HG03280 (cell line): Measurements from ENCODE around the gene SSBP4.
"Not testable (repeated sequence)": the region's sequence is repeated elsewhere in the genome, so short reads cannot be mapped to it uniquely, and the experiment has no call there.

ENCODE experiments used
- ATAC-seq: cut with Tn5 transposase; IDR thresholded peaks from one replicate; pipeline ENCODE4 v1.9.1; 2021; ENCODE audit warnings: mild to moderate bottlenecking, moderate library complexity; ENCODE audit not compliant: unreplicated experiment

Gene SSBP4

DNA sequence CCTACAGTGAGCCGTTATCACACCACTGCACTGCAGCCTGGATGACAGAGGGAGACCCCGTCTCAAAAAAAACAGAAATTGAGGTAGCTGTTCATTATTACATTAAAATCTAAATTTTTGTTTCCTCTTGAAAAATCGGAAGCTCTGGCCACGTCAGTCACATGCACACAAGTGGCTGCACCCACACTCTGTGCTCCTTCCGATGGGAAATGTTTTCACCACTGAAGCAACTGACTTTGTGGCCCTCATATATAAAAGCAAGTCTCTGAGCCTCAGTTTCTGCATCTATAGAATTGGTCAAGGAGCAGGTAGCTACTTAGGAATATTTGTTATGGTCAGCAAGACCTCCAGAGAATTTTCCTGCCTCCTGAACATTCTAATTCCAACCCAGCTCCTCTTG is 26.3 kb upstream of the SSBP4 start:
- ATAC-seq, result no peak

GRCh38 chr19:18393836-18394235 is 25.4 kb upstream of the SSBP4 start:
- ATAC-seq, result no peak

- ATAC-seq, result no peak
These were observed 22.5 kb upstream of the SSBP4 start for GRCh38 chr19:18396471-18397241.

DNA sequence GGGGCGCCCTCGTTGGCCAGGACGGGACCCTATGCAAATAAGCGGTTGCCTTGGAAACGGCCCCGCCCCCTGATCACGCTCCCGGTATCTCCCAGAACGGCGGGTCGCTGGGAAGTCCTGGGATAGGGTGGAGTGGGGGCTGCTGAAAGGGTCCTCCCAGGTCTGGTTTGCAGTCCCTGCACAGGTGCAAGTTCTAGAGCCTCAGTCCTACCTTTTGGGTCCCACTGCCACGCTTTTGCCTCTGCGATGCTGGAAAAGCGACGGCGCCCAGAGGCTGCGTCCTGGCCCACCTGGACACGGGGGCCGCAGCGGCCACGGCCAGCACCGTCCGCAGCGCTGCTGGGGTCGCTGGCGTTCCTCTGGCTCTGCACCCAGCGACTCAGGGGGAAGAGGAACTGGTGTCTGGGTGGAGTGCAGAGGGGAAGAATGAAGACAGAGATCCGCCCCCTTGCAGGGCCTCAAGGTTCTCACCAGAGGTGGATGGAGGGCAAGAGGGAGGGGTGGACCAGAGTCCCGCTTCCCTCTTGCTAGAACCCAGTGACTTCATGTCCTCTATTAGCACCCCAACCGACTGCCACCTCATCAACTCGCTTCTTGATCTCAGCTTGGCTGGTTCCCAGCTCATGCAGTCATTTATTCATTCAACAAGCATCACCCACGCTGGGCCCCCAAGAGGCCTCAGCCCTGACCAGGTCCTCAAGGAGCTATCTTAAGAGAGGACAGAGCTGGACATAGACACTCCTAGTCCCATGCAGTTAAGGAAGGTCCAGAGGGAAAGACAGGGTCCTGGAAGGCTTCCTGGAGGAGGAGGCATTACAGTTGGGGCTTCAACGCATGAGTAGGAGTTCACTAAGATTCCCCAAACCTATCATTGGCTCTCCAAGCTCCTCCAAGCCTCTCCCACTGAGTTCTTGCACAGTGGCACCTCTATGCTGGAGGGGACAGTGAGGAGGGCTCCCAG is 21.7 kb upstream of the SSBP4 start, which contains the start of gene LRRC25:
TSS of gene LRRC25 (minus strand) at position 381 of the 961 bp plus-strand sequence. CDS start 659 bp downstream, outside the sequence.
- no peak for ATAC-seq

- no peak for ATAC-seq
These were observed 20.2 kb upstream of the SSBP4 start for GRCh38 chr19:18399008-18399407.

DNA sequence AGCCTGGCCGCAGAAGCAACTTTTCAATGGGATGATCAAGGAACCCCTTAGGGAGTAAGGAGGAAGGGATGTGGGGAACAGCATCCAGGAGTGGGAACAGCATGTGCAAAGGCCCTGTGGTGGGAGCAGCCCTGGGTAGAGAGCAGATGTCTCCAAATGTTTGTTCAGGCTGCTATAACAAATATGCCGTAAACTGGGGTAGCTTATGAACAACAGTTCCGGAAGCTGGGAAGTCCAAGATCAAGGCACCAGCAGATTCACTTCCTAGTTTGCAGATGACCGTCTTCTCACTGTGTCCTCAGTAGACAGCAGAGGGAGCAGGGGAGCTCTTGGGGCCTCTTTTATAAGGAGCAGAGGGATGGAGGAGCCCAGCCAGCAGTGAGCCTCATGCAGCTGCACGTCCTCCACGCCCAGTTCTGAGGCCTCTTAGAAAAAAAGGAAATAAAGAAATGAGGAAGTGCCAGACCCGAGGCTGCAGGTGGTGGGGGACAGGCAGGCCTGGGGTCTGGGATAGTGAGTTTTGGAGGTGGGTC is 17.6 kb upstream of the SSBP4 start:
- no peak for ATAC-seq

GRCh38 chr19:18402455-18403248 is 16.5 kb upstream of the SSBP4 start:
- ATAC-seq, result not testable (repeated sequence)

DNA sequence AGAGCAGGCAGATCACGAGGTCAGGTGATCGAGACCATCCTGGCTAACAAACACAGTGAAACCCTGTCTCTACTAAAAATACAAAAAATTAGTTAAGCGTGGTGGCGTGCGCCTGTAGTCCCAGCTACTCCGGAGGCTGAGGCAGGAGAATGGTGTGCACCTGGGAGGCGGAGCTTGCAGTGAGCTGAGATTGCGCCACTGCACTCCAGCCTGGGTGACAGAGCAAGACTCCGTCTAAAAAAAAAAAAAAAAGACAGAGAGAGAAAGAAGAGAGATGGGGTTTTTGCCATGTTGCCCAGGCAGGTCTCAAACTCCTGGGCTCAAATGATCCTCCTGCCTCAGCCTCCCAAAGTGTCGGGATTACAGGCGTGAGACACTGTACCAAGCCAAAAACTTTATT is 13.4 kb upstream of the SSBP4 start:
- not testable (repeated sequence) for ATAC-seq

- ATAC-seq, result no peak
These were observed 12.4 kb upstream of the SSBP4 start for GRCh38 chr19:18406749-18407148.

- peak; percentile 59 for ATAC-seq
These were observed 11.1 kb upstream of the SSBP4 start for GRCh38 chr19:18408053-18408476.

GRCh38 chr19:18412610-18413239 is 6.5 kb upstream of the SSBP4 start:
- no peak for ATAC-seq

GRCh38 chr19:18414504-18415177 is 4.6 kb upstream of the SSBP4 start:
- ATAC-seq, result no peak

DNA sequence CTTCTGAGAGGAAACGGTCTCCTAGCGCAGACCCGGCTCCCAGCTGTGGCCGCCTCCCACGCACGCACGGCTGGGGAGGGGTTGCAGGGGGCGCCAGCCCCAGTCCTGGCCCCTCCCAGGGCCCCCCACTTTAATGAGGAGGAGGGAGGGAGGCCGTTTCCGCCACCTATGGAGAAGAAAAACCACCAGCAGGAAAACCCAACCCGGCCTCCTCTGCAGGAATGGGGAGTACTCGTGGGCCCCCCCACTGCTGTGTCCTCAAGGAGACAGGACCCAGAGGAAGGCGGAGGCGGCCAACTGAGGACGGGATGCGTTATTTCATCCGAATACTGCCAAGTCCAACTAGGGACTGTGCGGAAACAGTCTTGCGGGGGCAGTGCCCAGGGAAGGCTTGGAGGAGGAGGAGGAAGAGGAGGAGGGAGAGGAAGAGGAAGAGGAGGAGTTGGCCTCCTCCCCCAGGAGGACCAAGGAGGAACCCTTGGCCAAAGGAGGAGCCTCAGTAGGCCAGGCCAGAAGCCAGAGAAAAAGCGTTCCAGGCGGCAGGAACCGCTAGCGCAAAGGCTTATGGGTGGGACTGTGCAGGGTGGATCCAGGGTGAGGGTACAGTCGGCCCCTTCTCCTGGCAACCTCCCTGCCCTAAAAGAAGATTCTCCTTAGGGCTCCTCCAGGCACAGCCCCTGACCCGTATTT is 3.9 kb upstream of the SSBP4 start:
- no peak for ATAC-seq

GRCh38 chr19:18416778-18417249 is 2.4 kb upstream of the SSBP4 start:
- ATAC-seq, result no peak

DNA sequence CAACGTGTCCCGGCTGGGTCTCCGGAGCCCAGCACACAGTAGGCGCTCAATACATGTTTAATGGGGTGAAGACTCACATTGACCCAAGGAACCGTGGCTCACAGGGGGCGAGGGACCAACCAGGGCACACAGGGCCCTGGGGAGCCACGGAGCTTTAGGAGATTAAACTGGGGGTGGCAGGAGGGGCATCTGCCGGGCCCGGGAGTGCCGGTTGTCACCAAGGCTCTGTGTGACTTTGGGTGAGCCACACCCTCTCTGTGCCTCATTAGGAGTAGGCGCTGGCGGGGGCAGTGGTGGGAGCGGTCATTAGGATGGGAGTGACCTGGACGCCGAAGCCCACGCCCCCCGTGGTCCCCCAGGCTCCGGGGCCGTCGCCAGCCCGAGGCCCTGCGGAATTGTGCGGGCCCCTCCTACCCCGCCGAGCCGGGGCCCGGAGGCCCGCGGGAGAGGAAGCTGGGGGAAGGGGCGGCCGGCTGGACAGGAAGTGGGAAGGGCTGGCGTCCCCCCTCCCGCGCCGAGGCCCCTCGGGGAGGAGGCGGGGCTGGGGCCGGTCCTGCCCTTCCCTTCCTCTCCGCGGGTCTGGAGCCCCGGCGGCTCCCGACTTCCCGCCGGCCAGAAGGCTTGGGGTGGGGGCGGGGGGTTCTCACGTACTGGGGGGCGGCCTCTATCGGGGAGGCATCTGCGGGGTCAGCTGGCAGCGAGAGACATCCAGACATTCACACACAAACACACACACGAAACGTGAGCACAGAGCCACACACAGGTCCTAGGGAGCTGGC is 1.8 kb upstream of the SSBP4 start:
- no peak for ATAC-seq

GRCh38 chr19:18418029-18418482 is 1.1 kb upstream of the SSBP4 start:
- ATAC-seq, result no peak

DNA sequence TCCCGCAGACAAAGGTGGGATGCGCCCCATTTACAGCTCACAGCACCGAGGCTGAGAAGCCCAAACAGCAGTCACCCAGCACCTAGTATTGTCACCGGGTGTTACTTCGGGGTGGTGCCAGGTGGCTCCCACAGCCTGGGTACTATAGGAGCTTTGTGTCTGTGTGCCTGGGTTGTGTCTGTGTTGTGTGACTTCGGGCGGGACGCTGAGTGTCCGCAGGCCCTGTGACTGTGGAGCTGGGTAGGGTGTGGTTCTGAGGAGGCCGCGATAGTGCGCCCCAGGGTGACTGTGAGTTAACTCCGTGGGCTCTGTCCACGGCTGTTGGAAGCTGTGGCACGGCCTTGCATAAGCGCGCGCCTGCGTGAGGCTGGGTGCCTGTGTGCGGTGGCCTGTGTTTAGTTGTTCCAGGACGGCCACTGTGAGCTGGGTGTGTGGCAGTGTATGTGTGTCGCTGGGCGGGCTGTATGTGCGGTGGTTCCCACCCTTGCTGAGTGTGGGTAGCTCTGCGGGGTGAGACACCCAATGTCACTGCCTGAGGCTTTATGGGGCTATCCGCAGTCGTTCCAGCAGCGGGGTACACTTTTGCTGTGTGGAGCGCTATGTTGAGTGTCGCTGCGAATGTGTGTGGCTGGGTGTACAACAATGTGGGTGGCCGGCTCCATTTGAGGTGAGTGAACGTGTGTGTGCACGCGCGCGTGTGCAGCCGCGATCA is 559 bp upstream of the SSBP4 start:
- ATAC-seq, result no peak
